ENCODE results near the gene TBC1D21. TPM values are rescaled to one million over a fixed set of nuclear protein-coding genes. Genes with fewer than 3 reads are reported as not detected.
A peak's percentile ranks its signal among the peaks of the same experiment; 100 is the strongest.

TBC1D21 gene
- total and polyA plus RNA-seq, 9 of the 15 experiments (the other 6 are each of a cell fraction or from before 2014, with no cell fraction given) = not detected

- TF ChIP-seq, protein P1, sequence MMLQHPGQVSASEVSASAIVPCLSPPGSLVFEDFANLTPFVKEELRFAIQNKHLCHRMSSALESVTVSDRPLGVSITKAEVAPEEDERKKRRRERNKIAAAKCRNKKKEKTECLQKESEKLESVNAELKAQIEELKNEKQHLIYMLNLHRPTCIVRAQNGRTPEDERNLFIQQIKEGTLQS (IDR thresholded peaks at IDR 0.05) = peak; percentile 62
- TF ChIP-seq, protein P1 (CRISPR knock-in tag; conservative IDR thresholded peaks at IDR 0.05) = no peak
- no peak for TF ChIP-seq ARID1B (IDR thresholded peaks at IDR 0.05)
- no peak for TF ChIP-seq ZNF436 (CRISPR knock-in tag; IDR thresholded peaks at IDR 0.05)
- TF ChIP-seq PHB2 (IDR thresholded peaks at IDR 0.05; ENCODE audit: low read depth) = no peak
- peak; percentile 77 for TF ChIP-seq RAD51 (IDR thresholded peaks at IDR 0.05; ENCODE audit: borderline replicate concordance, low read depth)
- no peak for TF ChIP-seq HNRNPUL1 (IDR thresholded peaks at IDR 0.05; ENCODE audit: low read length)
- no peak for TF ChIP-seq ZBTB17 (CRISPR knock-in tag; IDR thresholded peaks at IDR 0.05)
- TF ChIP-seq ATF7 (IDR thresholded peaks at IDR 0.05) = peak; percentile 88
- no peak for TF ChIP-seq KLF1 (tag; IDR thresholded peaks at IDR 0.05)
- no peak for TF ChIP-seq BCOR (IDR thresholded peaks at IDR 0.05)
- TF ChIP-seq ETV1 (tag; conservative IDR thresholded peaks at IDR 0.05; ENCODE audit: low read depth) = no peak
- TF ChIP-seq RHOXF2B (CRISPR knock-in tag; conservative IDR thresholded peaks at IDR 0.05) = no peak
- no peak for TF ChIP-seq ZNF24 (IDR thresholded peaks at IDR 0.05)
- TF ChIP-seq L3MBTL2 (IDR thresholded peaks at IDR 0.05) = peak; percentile 55; the same call in 1 of the 2 replicates
- TF ChIP-seq SMARCA4 (IDR thresholded peaks at IDR 0.05) = no peak
- TF ChIP-seq USF2 (CRISPR knock-in tag; IDR thresholded peaks at IDR 0.05) = peak; percentile 90
- no peak for TF ChIP-seq MED1 (CRISPR knock-in tag; IDR thresholded peaks at IDR 0.05; ENCODE audit: borderline replicate concordance)
- no peak for TF ChIP-seq NCOA2 (IDR thresholded peaks at IDR 0.05; ENCODE audit: partially characterized antibody in 2 of 2)
- no peak for TF ChIP-seq HDGF (IDR thresholded peaks at IDR 0.05)
- TF ChIP-seq ZNF12 (CRISPR knock-in tag; IDR thresholded peaks at IDR 0.05) = no peak
- no peak for TF ChIP-seq PML (IDR thresholded peaks at IDR 0.05; ENCODE audit: low read length)
These were observed 15.3 kb upstream of the TBC1D21 start (continued) for GRCh38 chr15:73858062-73858461.

Measured in K562 (cell line).